ENCODE measurements around the gene HSFX3.
"Not testable (repeated sequence)": the region's sequence is repeated elsewhere in the genome, so short reads cannot be mapped to it uniquely, and the experiment has no call there.

Gene HSFX3

DNA sequence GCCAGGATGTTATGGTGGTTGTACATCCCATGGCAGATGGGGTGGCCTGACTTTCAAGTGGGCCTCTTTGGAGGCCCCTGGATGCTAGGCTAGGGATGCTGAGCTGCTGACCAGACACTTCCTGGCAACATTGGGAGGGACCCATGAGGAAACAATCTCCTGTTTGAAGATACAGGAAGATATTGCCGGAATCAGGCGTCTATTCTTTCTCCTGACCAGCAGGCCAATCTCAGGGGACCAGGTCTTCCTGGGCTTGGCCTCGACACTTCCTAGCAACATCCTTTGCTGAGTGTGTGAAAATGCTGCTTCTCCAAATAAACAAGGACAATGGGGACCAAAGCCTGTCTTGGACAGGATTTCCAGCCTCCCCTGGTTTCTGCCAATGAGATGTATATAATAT lies 1.9 kb downstream of the HSFX3 start:
- in situ Hi-C loops (cut with HindIII; ENCODE audit: low pct_ligation_motif_present, low pct_unique_long_range_greater_than_20kb, low sequenced_read_pairs); DNase-seq: not testable (repeated sequence)

DNA sequence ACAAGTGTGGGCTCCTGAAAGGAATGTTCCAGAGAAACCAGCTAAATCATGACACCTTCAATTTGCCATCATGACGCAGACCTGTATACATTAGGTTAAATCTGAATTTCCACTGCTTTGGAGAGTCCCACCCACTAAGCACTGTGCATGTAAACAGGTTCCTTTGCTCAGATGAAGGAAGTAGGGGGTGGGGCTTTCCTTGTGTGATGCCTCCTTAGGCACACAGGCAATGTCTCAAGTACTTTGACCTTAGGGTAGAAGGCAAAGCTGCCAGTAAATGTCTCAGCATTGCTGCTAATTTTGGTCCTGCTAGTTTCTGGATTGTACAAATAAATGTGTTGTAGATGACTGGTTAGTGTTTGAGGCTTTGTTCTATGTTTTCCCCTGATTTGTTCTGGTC lies 2.8 kb downstream of the HSFX3 start:
- DNase-seq; in situ Hi-C loops (cut with HindIII; ENCODE audit: low pct_ligation_motif_present, low pct_unique_long_range_greater_than_20kb, low sequenced_read_pairs): not testable (repeated sequence)

DNA sequence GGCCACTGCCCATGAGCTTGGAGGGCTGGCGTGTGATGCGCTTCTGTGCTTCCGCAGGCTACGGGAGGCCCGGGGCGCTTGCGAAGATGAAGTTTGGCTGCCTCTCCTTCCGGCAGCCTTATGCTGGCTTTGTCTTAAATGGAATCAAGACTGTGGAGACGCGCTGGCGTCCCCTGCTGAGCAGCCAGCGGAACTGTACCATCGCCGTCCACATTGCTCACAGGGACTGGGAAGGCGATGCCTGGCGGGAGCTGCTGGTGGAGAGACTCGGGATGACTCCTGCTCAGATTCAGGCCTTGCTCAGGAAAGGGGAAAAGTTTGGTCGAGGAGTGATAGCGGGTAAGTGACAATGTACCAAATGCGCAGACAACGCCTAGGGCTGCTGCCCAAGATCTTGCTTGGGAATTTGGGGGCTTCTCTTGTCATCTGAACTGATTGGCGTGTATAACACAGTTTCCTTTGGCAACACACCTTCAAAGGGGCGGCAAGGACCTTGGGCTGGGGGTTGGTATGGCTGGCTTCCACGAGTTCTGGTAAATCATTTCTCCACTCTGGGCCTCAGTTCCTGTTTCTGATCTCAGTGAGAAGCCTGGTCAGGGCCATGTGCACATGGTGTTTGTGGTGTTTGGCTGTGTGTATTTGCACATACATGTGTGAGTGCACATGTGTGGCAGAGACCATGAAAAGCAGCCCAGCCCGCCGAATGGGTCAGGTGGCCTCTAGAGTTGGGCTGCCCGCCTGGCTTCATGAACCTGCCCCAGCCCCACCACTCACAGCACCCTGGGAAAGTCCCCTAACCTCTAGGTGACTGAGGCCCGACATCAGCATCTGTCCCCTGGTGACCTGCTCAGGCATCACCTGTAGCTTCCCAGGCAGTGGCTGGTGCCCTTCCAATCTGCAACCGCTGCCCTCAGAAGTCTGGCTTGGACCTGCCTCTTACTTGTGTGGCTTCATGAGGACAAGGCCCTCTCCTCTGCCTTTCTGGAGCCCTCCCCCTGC lies 3.9 kb downstream of the HSFX3 start:
- DNase-seq: peak; percentile 21

DNA sequence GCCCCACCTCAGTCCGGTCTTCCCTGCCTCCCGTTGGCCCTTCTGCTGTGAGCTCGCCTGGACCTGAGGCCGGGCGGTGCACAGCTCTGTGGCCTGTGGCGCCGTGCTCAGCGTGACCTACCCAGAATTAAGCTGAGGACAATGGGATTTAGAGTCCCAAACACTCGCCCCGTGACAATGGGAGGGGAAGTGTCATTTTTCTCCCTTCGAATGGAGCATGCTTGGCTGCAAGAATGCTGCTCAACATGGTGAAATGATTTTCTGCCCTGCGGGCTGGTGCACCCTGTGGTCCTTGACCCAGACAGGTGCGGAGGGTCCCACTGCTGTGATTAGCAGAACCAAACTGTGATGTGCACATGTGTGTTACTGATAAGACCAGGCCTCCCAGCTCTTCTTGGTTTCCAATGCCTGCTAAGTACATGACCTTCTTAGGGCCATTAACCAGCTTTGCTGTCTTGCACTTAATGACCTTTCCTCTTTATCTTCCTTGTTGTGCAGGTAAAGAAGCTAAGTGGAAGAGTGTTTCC lies 8.1 kb downstream of the HSFX3 start:
- DNase-seq: no peak
- in situ Hi-C loops (cut with HindIII; ENCODE audit: low pct_ligation_motif_present, low pct_unique_long_range_greater_than_20kb, low sequenced_read_pairs): no loop called here

More for the DNA sequence above, 3.9 kb downstream of the HSFX3 start:
- in situ Hi-C loops (cut with HindIII; ENCODE audit: low pct_ligation_motif_present, low pct_unique_long_range_greater_than_20kb, low sequenced_read_pairs): not testable (repeated sequence)

DNA sequence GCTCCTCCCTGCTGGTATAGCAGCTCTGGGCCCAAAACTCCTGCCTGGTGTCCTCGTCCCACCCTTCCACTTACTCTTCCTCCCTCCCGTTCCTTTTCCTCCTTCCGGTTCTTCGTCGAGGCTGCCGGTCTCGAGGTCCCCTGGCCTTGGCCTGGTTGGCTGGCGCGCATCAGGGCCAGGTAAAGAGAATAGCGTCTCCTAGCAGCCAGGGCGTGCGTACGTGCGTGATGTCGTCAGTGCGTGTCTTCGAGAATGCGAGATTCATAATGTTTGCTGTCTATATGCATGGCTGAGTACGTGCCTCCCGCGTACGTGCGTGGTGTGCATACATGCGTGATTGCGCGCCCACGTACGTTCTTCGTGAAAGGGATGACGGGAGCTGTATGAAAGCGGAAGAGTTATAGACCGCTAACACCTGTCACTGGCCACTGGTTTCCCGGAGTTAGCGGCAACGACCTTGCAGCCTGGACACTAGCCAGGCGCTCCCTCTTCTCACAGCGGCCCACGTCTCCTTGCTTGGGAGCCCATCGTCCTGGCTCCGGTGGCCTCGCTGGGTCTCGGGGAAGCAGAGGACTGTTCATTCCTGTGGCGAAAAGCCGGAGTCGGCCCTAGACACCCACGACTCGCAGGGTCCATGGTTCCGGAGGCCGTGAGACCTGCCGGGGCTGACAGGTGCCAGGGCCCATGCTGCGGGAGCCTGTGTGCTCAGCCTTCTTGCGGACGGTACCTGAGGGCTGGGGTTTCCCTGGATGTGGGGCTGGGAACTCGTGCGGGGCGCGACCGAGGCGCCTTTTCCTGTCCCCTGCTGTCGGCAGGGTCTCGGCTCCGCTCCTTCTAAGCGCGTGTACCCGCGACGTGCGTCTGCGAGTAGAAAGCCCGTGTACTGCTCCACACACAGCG lies 8.9 kb downstream of the HSFX3 start, which contains the start of gene EOLA1:
TSS of gene EOLA1 (plus strand) at position 392 of the 900 bp plus-strand sequence. CDS start 4,619 bp downstream, outside the sequence.
- peak; percentile 82 for DNase-seq
- in situ Hi-C loops (cut with HindIII; ENCODE audit: low pct_ligation_motif_present, low pct_unique_long_range_greater_than_20kb, low sequenced_read_pairs): no loop called here

DNA sequence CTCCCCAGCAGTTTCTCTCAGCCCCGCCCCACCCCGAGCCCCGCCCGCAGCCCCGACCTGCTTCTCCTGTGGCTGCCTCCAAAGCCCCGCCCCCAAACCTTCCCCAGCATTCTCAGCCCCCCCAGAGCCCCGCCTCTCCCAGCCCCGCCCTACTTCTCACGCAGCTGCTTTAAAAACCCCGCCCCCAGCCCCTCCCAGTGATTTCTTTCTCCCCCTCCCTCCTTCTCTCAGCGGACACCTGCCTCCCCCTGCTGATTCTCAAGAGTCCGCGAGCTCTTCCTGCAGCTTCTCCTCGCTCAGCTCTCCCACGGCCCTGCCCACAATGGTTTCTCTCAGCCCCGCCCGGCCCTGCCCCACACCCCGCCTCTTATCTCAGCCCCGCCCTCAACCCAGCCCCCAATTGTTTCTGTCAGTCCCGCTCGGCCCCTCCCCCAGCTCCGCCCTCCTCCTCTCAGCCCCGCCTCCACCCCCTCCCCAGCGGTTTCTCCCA lies 9.5 kb downstream of the HSFX3 start:
- peak; percentile 72 for DNase-seq
- in situ Hi-C loops (cut with HindIII; ENCODE audit: low pct_ligation_motif_present, low pct_unique_long_range_greater_than_20kb, low sequenced_read_pairs): no loop called here

DNA sequence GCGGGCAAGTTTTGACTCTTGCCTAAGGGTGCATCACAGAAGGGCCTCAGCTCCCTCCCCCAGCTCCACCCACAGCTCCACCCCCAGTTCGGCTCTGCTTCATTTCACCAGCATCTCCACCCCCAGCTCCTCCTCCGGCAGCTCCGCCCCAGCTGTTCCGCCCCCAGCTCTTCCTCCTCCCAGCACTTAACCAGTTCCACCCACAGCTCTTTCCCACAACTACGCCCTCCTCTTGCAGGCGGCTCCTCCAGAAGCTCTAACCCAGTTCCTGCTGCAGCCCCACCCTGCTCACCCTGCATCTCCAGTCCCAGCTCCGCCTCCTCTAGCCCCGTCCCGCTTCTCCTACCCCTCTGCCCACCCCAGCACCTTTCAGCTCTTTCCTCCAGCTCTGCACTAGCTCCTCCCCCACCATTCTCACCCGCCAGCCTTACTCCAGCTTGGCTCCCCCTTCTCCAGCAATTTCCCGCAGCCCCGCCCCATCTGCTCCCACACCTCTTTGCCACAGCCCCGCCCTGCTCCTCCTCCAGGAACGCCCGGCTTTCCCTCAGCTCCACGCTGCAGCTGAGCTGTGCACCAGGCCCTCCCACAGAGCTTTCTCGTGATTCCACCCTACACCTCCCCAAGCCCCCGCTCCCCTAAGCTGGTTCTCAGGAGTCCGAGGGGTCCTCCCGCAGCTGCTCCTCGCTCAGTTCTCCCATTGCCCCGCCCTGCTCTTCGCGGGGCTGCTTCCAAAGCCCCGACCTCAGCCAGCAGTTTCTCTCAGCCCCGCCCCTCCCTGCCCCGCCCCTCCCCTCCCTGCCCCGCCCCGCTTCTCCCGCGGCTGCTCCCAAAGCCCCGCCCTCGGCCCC lies 10.2 kb downstream of the HSFX3 start:
- in situ Hi-C loops (cut with HindIII; ENCODE audit: low pct_ligation_motif_present, low pct_unique_long_range_greater_than_20kb, low sequenced_read_pairs): no loop called here
- DNase-seq: peak; percentile 83

DNA sequence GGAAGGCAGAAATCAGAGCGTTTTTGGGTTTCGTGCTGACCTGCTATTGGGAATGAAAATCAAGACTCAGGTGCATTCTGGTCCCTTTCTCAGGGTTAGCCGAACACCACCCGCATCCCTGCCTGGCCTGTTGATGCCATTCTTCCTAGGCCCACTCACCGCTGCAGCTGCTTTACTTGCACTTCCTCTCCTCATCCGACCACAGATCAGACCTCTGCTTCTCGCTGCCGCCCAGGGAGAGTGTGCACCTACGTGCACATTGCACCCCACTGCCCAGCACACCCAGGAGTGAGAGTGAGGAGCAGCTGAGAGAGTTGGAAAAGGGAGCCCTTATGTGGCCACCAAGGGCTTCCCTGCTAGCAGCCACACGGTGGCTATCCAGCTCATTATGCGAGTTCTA lies 12.2 kb downstream of the HSFX3 start:
- in situ Hi-C loops (cut with HindIII; ENCODE audit: low pct_ligation_motif_present, low pct_unique_long_range_greater_than_20kb, low sequenced_read_pairs); DNase-seq: not testable (repeated sequence)

DNA sequence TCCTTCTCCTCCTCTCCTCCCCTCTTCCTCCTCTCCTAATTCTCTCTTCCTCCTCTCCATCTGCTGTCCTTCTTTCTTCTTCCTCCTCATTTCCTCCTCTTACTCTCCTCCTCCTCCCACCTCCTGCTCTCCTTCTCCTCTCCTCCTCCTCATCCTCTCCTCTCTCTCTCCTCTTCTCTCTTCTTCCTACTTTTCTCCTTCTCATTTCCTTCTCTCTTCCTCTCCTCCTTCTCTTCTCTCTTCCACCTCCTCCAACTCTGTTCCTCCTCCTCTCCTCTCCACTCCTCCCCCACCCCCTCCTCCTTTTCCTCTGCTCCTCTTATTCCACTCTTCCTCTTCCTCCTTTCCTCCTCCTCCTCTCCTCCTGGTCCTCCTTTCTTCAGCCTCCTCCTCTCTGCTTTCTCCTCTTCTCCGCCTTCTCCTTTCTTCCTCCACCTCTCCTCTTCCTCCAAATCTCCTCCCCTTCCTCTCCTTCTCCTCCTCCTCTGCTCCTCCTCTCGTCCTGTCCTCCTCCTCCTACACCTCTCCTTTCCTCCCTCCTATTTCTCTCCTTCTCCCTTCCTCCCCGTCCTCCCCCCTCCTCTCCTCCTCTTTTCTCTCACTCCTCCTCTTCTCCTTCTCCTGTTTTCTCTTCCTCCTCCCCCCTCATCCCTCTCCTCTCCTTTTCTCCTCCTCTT lies 14.7 kb downstream of the HSFX3 start:
- DNase-seq; in situ Hi-C loops (cut with HindIII; ENCODE audit: low pct_ligation_motif_present, low pct_unique_long_range_greater_than_20kb, low sequenced_read_pairs): not testable (repeated sequence)

DNA sequence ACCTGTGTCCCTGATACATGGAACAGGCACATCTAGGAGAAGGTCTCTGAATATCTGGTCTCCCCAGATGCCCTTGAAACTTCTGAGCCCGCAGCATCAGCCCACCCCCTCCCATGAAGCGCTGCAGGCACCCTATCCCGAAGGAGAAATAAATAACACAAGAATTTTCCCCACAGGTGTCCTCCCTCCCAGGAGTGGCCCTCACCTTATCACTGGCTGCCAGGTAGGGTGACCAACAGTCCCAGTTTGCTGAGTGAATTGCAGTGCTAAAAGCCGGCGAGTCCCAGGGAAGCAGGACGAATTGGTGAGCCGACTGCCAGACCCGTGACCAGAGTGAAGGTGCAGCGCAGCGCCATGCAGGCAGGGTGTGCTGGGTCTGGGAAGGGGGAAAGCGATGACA lies 15.7 kb downstream of the HSFX3 start:
- in situ Hi-C loops (cut with HindIII; ENCODE audit: low pct_ligation_motif_present, low pct_unique_long_range_greater_than_20kb, low sequenced_read_pairs); DNase-seq: not testable (repeated sequence)

DNA sequence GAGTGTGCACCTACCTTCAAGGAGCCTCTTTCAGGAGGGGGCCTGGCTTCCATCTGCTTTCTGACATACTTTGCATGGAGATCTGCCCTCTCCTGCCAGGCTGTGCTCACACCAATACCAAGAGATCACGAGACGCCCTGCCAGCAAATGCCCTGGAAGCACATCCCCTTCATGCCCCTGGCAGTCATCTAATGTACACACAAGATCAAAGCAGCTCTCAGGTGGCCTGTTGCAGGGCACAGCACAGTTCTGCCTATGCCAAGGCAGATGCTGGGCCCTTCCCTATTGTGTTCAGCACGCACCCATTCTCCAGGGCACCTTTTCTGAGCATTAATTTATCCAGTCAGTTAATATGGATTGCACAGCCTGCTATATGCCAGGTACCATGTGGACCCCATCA lies 16.9 kb downstream of the HSFX3 start:
- in situ Hi-C loops (cut with HindIII; ENCODE audit: low pct_ligation_motif_present, low pct_unique_long_range_greater_than_20kb, low sequenced_read_pairs): not testable (repeated sequence)

DNA sequence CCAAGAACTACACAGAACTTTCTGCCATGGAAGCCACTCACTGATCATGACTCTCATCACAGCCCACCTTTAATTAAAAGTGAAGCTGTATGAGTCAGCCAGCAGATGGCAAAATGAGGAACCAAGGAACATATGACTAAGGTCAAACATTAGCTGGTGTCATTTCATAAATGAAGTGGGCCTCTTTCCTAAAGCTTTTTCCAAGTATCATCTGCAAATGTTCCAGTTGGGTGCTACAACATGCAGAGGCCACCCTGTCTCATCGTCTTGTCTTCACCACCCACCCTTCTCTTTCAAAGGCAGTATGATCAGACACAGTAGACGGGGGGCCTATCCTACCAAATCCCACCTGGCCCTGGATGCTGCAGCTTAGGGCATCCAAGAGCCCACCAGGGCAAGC lies 18.1 kb downstream of the HSFX3 start:
- no peak for DNase-seq
- in situ Hi-C loops (cut with HindIII; ENCODE audit: low pct_ligation_motif_present, low pct_unique_long_range_greater_than_20kb, low sequenced_read_pairs): no loop called here

More for the DNA sequence above, 16.9 kb downstream of the HSFX3 start:
- DNase-seq: not testable (repeated sequence)

DNA sequence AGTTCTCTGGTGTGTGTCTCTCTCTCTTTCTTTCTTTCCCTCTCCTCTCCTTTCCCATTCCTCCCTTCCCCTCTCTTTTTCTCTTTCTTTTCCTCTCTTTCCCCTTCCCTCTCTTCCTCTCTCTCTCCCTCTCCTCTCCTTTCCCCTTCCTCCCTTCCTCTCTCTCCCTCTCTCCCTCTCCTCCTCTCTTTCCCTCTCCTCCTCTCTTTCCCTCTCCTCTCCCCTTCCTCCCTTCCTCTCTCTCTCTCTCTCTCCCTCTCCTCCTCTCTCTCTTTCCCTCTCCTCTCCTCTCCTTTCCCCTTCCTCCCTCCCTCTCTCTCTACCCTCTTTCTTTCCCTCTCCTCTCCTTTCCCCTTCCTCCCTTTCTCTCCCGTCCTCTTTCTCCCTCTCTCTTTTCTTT lies 21.3 kb downstream of the HSFX3 start:
- in situ Hi-C loops (cut with HindIII; ENCODE audit: low pct_ligation_motif_present, low pct_unique_long_range_greater_than_20kb, low sequenced_read_pairs): no loop called here
- DNase-seq: no peak

DNA sequence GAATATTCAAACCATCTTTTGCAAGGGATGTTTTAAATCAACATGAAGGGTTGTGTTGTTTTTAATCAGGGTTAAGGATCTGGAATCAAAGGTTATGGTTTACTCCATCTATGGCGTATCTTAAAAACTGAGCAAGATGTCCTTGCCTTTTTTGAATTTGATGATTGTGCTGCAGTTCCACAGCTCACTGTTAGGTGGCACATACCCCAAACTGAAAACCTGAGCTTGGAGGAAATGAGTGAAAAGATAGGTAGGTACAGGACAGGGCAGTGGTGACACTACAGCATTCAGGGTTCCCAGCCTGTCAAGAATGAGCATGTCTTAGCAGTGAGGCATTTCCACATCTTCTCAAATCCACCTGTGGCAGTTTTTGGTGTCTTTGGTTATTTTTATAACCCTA lies 22.0 kb downstream of the HSFX3 start:
- in situ Hi-C loops (cut with HindIII; ENCODE audit: low pct_ligation_motif_present, low pct_unique_long_range_greater_than_20kb, low sequenced_read_pairs): no loop called here
- peak; percentile 37 for DNase-seq

DNA sequence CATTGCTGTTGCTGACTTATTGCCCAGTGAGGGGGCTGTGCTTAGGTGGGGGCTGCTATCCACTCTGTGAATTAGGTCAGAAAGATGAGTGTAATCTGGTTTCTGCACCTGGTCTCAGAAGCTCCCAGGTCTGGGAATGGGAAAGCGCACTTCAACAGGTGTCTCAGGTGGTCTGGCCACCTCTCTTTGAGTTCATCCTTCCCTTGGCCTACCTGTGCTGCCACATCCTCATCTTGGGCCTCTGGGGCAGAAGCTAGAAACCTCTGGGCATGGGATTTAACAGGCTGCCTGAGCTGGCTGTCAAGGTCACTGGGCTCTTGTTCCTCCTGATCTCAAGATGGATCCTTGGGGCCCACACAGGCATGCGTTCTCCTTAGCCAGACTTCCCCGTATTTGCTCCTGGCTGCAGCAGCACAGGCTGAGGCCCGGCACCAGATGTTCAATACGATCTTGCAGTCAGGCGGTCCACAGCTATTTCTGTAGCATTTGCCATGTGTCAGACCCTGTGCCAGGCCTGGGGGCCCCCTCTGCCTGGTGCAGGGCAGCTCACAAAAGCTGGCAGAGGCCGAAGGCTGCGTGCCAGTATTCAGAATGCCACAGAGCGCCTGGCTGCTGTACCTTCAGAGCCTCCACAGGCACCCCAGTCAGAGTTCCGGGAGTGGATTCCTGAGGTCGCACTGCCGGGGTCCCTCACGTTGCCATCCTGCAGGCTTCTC lies 23.2 kb downstream of the HSFX3 start:
- DNase-seq; in situ Hi-C loops (cut with HindIII; ENCODE audit: low pct_ligation_motif_present, low pct_unique_long_range_greater_than_20kb, low sequenced_read_pairs): not testable (repeated sequence)

DNA sequence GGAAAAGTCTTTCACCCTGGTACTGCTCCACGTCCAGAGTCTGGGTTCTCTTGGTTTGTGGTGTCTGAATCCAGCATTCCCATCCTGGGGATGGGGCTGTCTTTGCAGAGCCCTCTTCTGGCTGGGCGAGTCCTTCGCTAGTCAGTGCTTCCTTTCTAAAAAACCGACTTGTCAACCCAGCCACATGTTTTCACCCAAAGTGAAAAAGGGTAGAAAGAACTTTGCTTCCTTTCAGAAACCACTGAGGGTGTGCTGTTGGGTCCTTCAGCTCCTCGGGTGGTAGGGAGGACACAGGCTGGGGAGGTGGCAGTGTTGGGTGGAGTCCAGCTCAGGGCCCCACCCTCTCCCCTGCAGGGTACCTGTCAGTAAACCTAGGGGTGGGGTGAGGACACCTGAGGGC lies 23.8 kb downstream of the HSFX3 start:
- DNase-seq; in situ Hi-C loops (cut with HindIII; ENCODE audit: low pct_ligation_motif_present, low pct_unique_long_range_greater_than_20kb, low sequenced_read_pairs): not testable (repeated sequence)

DNA sequence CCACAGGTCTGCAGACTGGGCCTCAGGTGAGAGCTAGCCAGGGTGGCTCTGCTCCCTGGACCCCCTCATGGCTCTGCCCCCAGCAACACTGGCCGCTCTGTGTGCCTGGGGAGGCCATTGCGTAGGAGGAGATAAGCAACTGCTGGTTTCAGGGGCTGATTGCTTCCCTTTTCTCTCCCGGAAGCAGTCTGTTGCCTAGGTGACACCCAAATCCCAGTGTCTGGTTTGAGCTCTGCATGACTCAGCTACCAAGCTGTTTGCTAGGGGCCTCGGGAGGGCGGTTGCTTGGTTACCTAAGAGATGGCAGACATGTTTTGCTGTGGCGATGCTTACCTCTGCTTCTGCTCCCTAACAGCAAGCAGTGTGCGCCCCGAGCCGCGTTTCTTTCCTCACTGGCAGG lies 24.3 kb downstream of the HSFX3 start:
- in situ Hi-C loops (cut with HindIII; ENCODE audit: low pct_ligation_motif_present, low pct_unique_long_range_greater_than_20kb, low sequenced_read_pairs); DNase-seq: not testable (repeated sequence)

Data from ACHN (cell line).